GM18520 (cell line): ENCODE results near the gene PHGDH.
"Not testable (repeated sequence)": the region's sequence is repeated elsewhere in the genome, so short reads cannot be mapped to it uniquely, and the experiment has no call there.

ENCODE experiments used
- ATAC-seq: cut with Tn5 transposase; IDR thresholded peaks from one replicate; pipeline ENCODE4 v1.9.1; 2021; ENCODE audit not compliant: unreplicated experiment

The PHGDH gene

DNA sequence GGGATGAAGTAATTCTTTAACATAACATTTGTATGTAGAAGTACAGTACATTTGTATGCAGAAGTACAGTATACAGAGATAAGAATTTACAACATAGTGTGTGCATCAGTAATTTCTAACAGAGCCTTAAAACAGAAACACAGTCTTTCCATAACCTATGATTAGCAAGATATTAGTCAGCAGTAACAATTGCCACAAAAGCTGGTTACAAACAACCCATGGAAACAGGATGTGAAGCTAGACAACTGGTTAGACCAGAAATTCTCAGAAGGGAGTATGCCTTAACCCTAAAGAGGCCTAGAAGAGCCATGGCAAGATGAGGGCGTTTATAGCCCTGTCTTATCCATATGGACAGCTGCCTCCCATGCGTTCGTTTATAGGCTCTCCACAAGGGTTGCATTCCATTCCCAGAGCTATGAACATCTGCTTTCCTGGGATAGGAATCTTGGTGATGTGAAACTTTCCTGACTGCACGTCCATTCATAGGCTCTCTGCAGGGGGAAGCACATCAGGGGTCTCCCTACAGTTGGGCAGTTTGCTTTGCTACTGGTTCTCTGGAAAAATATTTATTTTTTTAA, 74.8 kb downstream of the PHGDH start:
- ATAC-seq: not testable (repeated sequence)

DNA sequence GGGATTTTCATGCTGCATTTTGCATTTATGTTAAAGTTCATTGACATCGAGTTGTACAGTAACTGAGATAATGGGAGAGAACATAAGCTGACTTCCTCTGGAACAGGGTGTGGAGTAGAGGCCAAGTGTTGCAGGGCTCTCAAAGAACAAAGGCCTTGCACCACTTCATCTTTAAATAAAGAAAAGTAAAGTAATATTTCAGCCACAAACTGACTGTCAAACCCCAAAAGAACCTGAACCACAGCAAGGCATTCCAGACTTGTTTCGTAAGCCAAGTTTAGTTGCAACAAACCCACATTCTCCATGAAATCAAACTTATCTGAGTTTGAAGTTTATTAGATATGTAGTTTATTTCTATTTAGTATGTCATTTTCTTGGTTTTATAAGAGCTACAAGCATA, 76.0 kb downstream of the PHGDH start:
- no peak for ATAC-seq

DNA sequence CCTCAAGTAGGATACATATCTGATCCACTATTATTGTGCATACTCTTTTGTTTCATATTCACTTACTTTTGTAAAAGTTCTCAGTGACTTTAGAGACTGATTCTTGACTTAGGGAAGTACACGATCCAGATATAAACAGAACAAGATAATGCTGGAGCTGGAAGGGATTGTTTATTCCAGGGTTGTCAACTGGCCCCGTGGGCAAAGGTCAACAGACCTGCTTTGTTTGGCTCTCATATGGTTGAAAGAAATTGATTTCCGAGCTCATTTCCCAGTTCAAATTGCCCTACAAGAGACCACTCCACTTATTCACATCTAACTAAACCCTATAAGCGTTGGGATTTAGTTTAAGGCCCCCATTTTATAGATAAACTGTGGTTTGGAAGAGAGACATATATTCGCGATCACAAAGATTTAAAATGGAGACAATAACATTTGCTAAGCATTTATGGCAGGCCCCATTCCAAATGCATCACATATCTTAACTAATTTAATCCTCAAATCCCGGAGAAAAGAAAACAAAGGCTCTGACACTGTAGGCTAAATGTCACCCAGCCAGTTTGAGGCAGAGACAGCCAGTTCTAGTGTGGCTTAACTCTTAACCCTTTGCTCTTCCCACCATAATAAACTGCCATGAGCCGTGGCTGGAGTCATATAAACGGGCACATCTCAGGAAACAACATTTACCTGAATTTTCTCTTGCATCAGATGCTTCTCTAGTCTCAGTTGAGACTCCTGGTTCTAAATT, 78.9 kb downstream of the PHGDH start:
- no peak for ATAC-seq

DNA sequence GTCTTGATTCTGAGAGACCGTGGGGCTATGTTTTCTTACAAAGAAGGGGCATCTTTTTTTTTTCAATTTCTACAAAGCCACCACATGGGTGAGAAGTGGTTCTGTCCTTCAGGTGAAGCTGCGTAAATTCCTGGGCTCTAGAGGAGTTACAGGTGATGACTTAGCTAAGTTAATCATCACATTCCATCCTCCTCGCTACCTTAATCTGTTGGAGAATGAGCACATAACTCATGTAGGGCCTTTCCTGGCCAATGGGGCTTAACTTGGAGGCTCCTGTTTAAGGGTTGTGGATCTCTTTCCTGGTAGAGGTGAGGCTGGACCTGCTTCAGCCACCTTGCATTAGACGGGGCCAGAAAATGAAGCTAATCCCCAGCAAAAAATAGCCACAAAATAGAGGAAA, 79.6 kb downstream of the PHGDH start:
- no peak for ATAC-seq
